CD4-positive, alpha-beta T cell treated with Interferon alpha-2 for 1 hour (primary cell): ENCODE measurements around the gene VSIG10.
A peak's percentile ranks its signal among the peaks of the same experiment; 100 is the strongest.
"Not testable (repeated sequence)": the region's sequence is repeated elsewhere in the genome, so short reads cannot be mapped to it uniquely, and the experiment has no call there.

ENCODE experiments used
- DNase-seq, 2 donors: peaks; one replicate each; pipeline ENCODE4 v3.0.0-alpha.2; 2020 to 2022

VSIG10 gene

GRCh38 chr12:118107011-118107410 lies 3.2 kb upstream of the VSIG10 start:
- no peak for DNase-seq

GRCh38 chr12:118103201-118103600 lies 610 bp downstream of the VSIG10 start:
- DNase-seq = no peak

GRCh38 chr12:118102609-118103008 lies 1.2 kb downstream of the VSIG10 start:
- DNase-seq = no peak

GRCh38 chr12:118102070-118102469 lies 1.7 kb downstream of the VSIG10 start:
- DNase-seq = no peak

- DNase-seq = no peak
Observed at GRCh38 chr12:118101051-118101450, 2.8 kb downstream of the VSIG10 start.

- DNase-seq = no peak
Observed at GRCh38 chr12:118098911-118099671, 4.7 kb downstream of the VSIG10 start.

GRCh38 chr12:118098401-118098800 lies 5.4 kb downstream of the VSIG10 start:
- no peak for DNase-seq

GRCh38 chr12:118094039-118094438 lies 9.8 kb downstream of the VSIG10 start:
- no peak for DNase-seq

GRCh38 chr12:118089782-118090181 lies 14.0 kb downstream of the VSIG10 start:
- DNase-seq = no peak

GRCh38 chr12:118082161-118082560 lies 21.6 kb downstream of the VSIG10 start:
- DNase-seq = no peak

GRCh38 chr12:118081521-118081920 lies 22.3 kb downstream of the VSIG10 start:
- not testable (repeated sequence) for DNase-seq

GRCh38 chr12:118073768-118074167 lies 30.0 kb downstream of the VSIG10 start:
- no peak for DNase-seq

- DNase-seq = no peak
Observed at GRCh38 chr12:118070650-118071049, 33.2 kb downstream of the VSIG10 start.

GRCh38 chr12:118068445-118068844 lies 35.4 kb downstream of the VSIG10 start:
- DNase-seq = no peak

- peak in 1 of 2 donors; percentile 37 for DNase-seq
Observed at GRCh38 chr12:118065380-118065779, 38.4 kb downstream of the VSIG10 start.

GRCh38 chr12:118064608-118065007 lies 39.2 kb downstream of the VSIG10 start:
- DNase-seq = peak in 1 of 2 donors; percentile 31

- no peak for DNase-seq
Observed at GRCh38 chr12:118063576-118064391, 40.0 kb downstream of the VSIG10 start.

- DNase-seq = peak in 1 of 2 donors; percentile 28
Observed at GRCh38 chr12:118061873-118062843, 41.7 kb downstream of the VSIG10 start.

- peak; percentile 26 to 67 for DNase-seq
Observed at GRCh38 chr12:118061011-118061872, 42.6 kb downstream of the VSIG10 start, which contains the start of gene WSB2. Gene WSB2, minus strand, starts transcription at chr12:118061179. Its CDS starts 131 bp downstream, at chr12:118061048.

GRCh38 chr12:118060301-118061010 lies 43.4 kb downstream of the VSIG10 start:
- peak in 1 of 2 donors; percentile 54 for DNase-seq
